ENCODE data around the gene WDR72.

- TF ChIP-seq YY1 (IDR thresholded peaks at IDR 0.05; ENCODE audit: insufficient read depth, insufficient read length) (no peak), SUZ12 (IDR thresholded peaks at IDR 0.05; ENCODE audit: extremely low read depth, insufficient read depth, insufficient read length) (no peak), ZNF274 (IDR thresholded peaks at IDR 0.05; ENCODE audit: low read depth, low read length) (no peak)
Measured at GRCh38 chr15:53548236-53548635, 211.2 kb downstream of the WDR72 start.

Measured in NT2/D1 (cell line).